ENCODE data around the gene UMAD1.
"Not testable (repeated sequence)": the region's sequence is repeated elsewhere in the genome, so short reads cannot be mapped to it uniquely, and the experiment has no call there.

UMAD1 gene

DNA sequence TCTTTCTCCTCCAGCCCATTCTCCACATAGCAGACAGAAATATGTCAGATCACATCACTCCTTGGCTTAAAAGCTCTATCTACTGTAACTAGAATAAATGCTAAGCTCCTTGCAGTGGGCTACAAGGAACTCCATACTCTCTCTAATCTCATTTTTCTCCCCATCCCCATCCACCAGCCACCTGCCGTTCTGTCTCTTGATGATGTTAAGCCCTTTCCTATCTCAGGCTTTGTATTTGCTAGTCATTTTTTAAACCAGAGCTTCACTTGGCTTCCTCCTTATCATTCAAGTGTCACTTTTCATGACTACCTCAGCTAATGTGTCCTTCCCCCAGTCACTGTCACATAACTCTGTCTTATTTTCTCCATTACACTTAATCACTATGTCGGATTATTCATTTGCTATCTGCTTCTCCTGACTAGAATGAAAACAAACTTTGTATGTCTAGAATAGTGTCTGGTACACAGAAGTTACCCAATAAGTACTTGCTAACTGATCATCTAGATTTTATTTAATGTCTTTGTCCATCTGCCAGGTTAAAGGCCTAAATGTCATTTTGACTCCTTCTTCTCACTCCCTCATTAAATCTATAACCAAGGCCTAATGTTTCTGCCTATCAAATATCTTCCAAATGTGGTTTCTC is 165.1 kb downstream of the UMAD1 start:
- no peak for DNase-seq

DNA sequence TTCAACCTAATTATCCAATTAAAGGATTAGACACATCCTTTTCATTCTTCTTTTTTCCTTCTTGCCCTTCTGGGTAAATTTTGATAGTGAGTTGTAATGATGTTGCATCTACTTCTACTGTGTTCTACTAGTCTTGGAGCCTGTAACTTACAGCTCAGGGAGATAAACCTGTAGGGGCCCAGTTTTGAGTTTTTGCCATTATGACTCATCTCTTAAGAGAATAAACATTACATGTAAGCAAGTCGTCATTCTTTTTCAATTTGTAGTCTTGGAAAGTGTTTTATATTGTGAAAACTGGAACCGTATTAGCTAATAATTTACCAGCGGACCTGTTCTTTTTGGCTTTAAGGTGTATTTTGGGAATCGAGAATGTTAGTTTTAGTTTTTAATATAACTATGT is 167.6 kb downstream of the UMAD1 start:
- no peak for DNase-seq

DNA sequence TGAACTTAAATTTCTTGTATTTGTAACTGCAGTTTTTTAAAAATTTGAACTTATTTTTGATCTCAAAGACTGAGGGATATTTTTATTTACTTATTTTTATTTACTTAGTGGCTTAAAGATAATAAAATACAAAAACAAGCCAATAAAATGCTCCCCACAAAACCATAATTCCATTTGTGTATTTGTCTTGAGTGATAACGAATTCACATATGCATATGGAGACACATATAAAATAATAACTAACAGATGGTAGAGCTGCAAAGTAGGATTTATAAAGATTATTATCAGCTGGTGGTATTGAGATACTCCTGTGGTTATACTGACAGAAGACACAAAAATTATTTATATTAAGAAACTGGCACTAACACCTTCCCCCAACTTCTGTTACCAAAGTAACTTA is 168.1 kb downstream of the UMAD1 start:
- DNase-seq: no peak

DNA sequence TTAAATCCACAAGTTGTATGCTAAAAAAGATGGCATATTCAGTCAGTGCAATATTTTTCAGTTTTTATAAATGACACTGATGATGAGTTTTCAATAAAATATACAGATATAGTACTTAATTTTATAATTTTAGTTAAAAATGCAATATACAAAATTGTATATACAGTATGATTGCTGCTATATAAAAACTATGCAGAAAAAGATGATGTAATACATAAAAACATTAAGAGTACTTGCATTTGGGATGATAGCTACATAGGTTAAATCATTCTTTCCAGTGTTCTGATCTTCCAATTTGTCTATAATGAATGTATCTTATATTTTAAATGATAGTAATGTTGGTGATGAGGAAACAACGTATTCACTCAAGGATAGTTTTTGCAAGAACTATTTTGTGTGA is 169.8 kb downstream of the UMAD1 start:
- no peak for DNase-seq

DNA sequence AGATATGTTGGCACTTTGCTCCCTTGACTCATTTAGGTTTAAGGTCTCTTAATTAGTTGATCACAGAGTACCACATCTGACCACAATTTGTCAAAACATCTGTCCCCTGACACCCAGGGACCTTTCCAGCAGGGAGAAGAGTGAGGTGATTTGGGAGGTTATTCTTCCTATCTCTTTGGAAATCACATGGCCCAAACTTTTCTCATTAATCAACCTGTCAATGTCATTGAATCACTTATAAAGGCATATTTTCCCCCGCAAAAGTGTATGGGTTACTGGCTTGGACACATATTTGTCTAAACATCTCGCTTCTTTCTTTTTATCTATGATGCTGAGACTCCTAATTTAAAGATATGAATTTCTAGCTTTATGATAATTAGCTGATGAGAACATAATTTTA is 170.3 kb downstream of the UMAD1 start:
- no peak for DNase-seq

DNA sequence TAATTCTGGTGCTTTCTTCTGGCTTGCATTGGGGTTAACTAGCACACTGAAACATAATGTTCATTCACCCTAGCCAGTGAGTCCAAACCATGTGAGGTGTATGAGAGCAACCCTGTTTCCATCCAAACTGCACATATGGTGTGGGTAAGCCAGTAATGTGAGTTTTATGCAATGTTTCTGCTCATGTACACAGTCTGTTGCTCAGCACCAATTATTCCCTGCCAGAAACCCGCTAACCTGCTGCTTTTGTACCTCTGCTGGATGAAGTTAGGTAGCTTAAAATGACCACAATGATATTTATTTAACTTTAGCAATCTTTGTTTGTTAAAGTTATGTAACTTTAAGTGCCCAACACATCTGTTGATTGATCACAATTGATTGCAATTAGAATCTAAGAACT is 171.6 kb downstream of the UMAD1 start:
- DNase-seq: no peak

DNA sequence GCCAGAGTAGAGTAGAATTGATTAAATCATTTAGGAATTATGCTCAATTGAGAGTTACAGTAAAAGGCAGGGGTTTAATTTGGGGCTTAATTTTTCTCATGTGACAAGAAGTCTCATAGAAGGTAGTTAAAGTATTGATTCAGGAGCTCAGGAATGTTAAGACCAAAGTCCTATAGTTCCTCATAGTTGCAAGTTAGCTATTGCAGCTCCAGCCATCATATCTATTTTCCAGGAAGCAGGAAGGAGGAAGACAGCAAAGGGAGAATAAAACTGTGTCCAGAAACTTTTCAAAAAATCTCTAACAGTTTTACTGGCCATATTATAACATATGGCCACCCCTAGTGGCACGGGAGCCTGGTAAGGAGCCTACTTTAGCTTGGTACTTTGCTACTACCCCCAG is 174.8 kb downstream of the UMAD1 start:
- no peak for DNase-seq

DNA sequence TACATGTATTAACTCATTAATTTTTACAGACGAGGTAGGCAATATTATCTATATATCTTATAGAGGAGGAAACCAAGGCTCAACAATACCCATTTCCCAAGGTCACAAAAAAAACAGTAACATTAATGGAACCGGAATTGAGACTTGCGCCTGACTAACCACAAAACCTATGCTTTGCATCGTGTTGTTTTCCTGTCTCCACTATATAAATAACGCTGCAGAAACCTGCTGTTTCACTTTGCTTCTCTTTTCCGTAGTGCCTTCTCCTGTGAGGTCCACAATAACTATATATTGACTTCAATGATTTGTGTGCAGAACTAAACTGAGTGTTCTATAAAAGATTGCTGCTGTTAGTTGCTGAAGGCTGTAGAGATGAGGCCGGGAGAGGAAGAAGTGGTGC is 175.5 kb downstream of the UMAD1 start:
- peak; percentile 45 for DNase-seq

DNA sequence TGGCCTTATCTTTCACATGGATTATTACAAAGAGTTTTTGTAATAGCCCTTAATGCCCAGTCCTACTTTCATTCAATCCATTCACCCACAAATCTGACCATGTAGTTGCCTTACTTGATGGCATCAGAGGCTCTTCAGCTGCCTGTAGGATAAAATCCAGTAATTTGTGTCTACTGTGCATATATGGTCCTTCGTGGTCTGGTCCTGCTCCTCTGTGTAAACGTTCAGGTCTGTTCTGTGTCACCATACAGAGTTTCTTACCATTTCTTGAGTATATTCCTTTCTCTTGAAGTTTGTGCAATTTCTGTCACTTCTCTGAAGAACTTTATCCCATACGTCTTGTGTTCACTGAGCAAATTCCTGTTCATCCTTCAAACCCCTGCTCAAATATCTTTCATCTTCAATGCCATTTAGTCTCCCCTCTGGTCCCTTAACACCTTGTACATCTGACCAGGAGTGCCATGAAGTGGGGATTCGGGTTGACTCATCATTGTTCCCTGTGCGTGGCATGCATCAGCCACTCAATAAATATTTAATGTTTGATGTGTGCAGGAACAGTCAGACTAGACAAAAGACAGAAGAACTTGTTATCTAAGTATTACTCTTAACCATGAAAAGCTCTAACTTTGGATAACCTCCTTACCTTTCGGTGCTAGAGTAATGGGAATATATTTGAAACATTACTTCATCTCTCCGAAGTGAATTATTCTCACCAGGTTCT is 176.4 kb downstream of the UMAD1 start:
- no peak for DNase-seq

DNA sequence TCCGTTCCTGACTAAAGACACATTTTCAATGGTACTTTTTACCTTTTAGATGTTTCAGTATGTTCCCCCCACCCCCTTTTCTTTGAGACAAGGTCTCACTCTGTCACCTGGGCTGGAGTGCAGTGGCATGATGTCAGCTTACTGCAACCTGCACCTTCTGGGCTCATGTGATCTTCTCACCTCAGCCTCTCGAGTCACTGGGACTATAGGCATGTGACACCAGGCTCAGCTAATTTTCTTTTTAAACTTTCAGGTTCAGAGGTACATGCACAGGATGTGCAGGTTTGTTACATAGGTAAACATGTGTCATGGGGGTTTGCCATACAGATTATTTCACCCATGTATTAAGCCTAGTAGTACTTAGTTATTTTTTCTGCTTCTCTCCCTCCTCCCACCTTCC is 177.2 kb downstream of the UMAD1 start:
- DNase-seq: peak; percentile 16

DNA sequence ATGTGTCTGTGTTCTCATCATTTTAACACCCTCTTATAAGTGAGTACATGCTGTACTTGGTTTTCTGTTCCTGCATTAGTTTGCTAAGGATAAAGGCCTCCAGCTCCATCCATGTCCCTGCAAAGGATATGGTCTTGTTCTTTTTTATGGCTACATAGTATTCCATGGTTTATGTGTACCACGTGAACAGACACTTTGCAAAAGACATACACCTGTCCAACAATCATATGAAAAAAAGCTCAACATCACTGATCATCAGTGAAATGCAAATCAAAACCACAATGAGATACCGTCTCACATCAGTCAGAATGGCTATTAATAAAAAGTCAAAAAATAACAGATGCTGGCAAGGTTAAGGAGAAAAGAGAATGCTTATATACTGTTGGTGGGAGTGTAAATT is 177.6 kb downstream of the UMAD1 start:
- not testable (repeated sequence) for DNase-seq

DNA sequence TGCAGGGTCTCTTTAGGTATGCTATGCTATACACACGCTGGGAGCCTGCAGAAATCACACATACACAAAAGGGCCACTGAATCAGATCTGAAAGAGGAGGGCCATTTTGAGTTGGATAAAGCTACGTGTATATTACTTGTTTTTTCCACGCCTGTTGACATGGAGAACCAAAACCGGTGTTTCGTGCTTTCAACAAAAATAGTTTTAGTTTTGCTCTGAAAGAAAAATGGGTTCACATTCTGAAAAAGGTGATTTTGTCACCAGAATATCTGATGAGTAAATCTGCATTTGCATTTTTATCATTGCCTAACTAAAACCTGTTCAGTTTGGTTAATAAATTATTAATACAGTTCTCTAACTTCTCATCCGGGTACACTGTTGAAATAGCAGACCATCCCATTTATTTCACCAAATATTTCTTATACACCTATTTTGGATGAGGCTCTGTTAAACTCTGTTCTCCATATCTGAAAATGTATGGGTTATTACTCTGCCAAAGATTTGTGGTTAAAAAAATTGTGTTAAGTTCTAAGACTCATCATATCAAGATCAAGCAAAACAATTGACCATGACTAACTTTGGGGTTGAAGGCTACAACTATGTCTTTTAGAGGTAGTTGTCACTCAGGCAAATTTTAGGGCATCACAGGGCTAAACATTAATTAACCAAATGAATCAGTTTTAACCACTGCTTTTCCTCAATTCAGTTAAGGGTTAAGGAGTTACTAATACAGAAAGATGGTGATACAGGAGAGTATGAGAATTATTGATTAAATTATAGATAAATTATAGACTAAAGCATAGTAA is 179.1 kb downstream of the UMAD1 start:
- no peak for DNase-seq

DNA sequence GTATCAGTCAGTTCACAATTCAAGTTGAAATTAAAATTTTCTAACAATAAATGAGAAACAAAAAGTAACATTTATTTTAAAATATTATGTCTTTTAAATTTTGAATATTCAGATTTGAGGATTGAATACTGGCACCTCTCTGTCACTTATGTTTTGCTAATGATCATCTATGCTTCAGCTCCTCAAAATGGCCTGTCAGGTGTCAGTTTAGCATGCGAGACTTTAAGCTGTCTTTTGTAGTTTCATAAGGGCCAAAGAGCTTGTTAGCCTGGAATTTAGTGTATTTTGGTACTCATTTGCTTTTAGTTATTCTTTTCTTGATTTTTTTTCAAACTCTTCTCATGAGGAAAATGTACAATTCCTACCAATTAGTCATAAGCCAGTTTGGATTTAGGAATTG is 179.9 kb downstream of the UMAD1 start:
- DNase-seq: no peak

DNA sequence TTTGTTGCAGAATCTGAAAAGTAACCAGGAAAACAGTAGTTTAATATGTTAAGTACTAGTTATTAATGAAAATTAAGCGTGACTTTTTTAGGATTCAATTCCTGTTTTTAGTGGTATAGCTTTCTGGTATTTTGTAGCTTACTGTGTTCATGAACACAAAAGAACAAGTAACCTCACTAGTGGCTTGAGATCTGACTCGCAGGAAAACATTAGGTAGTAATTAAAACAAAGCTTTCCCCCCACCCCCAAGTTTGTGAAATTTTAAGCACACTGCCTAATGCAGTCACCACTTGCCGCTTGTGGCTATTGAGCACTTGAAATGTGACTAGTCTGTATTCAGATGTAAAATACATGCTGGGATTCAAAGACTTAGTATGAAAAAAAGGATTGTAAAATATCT is 180.4 kb downstream of the UMAD1 start:
- DNase-seq: no peak

DNA sequence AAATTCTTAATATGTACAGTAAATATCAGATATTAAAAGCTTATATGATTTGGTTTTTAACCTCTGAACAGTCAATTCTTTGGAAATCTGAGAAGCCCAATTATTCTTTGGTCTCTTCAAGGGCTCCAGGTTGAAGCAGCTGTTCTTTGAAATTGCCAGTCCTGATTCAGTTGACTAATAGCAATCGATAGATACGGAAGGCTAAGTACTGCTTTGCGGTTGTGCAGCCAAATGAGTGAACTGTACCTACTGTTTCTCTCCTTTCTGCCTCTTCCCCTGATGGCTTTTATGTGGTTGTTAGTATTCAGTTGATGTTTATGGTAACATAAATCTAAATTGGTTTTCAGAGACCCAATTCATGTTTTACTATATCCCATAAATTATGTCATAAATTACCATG is 181.0 kb downstream of the UMAD1 start:
- DNase-seq: no peak

DNA sequence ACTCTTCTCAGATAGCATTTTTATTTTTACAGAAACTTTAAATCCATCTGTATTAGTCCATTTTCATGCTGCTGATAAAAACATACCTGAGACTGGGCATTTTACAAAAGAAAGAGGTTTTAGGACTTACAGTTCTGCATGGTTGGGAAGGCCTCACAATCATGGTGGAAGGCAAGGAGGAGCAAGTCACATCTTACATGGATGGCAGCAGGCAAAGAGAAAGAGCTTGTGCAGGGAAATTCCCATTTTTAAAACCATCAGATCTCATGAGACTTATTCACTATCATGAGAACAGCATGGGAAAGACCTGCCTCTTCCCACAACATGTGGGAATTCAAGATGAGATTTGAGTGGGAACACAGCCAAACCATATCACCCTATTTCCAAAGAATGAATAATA is 184.7 kb downstream of the UMAD1 start:
- DNase-seq: not testable (repeated sequence)

DNA sequence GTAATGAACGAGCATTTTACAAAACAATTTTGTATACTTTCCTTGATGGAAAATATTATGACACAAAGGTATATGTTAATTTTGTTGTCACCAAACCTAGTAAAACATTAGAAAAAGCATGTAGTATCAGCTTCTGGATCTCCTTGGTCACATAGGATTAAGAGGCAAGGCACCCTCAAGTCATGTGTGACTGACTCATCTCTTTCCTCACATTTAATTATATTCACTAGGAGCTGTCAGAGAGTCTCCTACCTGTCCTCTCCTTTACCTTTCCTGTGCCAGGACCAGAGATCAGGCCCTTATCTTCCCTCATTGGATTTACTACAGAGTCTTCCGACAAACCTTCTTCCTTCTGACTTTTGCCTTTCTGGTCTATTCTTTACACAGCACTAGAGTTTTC is 189.1 kb downstream of the UMAD1 start:
- no peak for DNase-seq

DNA sequence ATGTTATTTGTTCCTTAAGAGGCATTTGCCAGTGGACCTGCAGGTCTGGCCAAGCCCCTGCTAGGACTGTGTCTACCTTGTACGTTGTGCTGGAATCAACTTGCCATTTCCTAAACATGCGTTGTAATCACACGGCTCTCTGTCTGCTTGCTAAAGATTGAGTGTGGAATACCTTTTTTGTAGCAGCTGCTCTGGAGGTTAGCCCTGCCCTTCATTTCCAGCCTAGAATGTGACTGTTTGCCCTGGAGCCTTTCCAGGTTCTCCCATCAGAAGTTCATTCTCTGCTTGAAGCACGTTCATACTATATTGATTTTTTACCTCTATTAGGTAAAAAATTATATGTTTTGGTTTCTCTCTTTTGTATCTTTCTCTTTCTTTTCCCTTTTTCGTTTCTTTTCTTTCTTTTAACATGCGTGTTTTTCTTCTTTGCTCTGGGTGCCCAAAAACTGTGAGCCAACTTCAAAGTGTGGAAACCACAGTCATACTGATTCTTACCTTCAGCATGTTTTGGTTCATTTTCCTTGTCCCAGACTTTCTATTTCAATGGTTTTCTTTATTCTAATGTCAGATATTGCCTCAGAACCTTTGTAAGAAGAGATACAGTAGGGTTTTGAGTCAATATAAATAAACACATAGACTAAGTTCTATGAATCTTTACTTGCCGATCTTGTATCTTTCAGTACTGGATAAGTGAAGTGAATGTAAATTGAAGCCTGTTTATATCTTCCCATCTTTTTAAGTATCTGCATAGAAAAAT is 189.7 kb downstream of the UMAD1 start:
- DNase-seq: no peak

DNA sequence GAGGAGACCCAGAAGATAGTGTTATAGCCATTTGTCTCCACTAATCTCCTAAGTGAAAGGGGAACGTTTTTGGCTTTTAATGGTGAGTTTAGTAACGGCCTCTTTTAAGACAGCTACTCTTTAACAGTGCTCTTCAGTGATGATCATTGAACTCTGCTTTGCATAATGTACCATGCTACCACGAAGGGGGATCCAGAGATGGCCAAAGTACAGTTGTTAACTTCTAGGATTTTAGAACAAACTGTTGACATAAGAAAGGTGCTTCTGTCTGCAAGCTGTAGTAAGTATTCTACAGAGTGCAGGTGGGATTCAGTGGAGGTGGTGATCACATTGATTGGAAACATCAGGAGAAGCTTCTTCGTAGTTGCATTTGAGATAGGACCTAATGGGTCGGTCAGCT is 192.0 kb downstream of the UMAD1 start:
- DNase-seq: no peak

DNA sequence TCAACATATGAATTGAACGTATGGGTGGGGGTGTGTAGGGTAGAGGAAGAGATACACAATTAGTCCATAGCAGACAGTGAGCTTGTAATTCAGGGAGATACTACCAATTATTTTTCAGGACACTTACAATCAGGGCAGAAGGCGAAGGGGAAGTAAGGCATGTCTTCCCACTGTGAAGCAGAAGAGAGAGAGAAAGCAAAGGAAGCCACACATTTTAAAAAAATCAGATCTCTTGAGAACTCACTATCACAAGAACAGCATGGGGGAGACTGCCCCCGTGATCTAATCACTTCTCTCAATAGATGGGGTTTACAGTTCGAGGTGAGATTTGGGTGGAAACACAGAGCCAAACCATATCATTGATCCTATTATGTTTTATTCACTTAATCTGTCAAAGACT is 194.2 kb downstream of the UMAD1 start:
- no peak for DNase-seq

DNA sequence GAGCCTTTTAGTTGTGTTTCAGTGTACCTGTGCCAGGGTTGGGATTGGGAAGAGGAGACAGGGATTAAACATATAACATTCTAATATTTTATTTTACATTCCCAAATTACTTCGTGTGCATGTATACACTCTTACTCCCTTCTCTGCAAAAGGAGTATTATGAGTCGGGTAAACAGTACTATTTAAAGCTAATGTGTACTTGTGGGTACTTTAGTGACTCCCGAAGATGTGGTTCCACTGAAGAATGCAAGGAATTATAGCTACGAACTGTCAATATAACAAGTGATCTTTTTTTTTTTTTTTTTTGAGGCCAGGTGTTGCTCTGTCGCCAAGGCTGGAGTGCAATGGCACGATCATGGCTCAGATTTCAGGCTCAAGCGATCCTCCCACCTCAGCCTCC is 200.5 kb downstream of the UMAD1 start:
- DNase-seq: no peak

DNA sequence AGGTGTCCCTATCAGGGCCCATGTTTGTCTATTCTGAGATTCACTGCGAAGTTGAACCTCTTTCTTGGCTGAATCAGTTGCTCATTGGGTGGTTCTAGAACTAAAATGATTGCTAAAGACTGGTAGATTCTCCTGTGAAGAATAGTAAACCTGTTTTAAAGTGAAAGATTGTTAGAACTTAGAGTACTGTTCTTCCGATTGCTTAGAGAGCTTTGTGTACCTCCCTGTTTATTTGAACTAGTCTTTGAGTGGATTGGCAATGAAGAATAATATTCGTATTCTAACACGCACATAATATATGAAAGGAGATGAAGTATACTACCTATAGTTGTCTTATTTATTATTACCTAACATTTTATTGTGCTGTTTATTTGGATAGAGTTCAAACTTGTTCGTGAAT is 202.7 kb downstream of the UMAD1 start:
- DNase-seq: no peak

DNA sequence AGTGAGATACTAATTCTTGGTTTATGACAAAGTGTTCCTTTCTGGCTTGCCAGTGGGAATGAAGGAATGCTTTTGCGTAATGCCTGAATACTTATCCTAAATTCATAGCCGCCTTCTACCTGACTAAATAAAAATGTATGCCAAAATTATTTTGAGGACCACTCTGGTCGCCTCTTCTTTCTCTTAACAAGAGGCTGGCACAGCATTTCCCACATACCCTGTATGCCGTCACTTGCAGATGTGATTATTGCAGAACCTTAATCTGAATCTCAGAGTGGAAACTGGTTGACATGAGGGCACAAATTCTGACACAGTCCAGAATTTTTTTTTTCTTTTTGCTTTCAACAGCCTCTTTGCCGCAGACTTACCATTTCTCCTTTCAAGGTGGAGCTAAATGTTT is 203.4 kb downstream of the UMAD1 start:
- no peak for DNase-seq
